Neutrophil (primary cell): ENCODE measurements around the gene C3orf52.
A peak's percentile ranks its signal among the peaks of the same experiment; 100 is the strongest.

Experiments used
- H3K27ac ChIP-seq: fragments of 200-600 bp; sonication (generic); 2 replicates; pipeline ENCODE4 v1.5.1; 2016; ENCODE audit warnings: mild to moderate bottlenecking, moderate library complexity
- H3K27me3 ChIP-seq: fragments of 200-600 bp; sonication (generic); 2 replicates; pipeline ENCODE4 v1.6.0; 2016; ENCODE audit warnings: mild to moderate bottlenecking
- H3K36me3 ChIP-seq: fragments of 200-600 bp; sonication (generic); 2 replicates; pipeline ENCODE4 v1.5.1; 2017
- H3K4me1 ChIP-seq, 2 experiments: fragments of 200-600 bp in 1 of 2; sonication (generic) in 1 of 2; 1 replicate in 1 of 2; 2 replicates in 1 of 2; pipeline versions ENCODE4 v1.5.1 to v1.6.1; 2013 to 2016; ENCODE audit warnings: low read depth in 1 of 2, low read length in 1 of 2, mild to moderate bottlenecking in 1 of 2, moderate library complexity in 1 of 2; ENCODE audit not compliant: control insufficient read depth in 1 of 2, insufficient read depth in 1 of 2
- H3K4me3 ChIP-seq, 2 experiments: fragments of 200-600 bp in 1 of 2; sonication (generic) in 1 of 2; 1 replicate in 1 of 2; 2 replicates in 1 of 2; pipeline ENCODE4 v1.5.1; 2013 to 2016; ENCODE audit warnings: low read depth in 1 of 2, low read length in 1 of 2, mild to moderate bottlenecking in 1 of 2, moderate library complexity in 1 of 2
- H3K9me3 ChIP-seq: fragments of 200-600 bp; sonication (generic); 2 replicates; pipeline ENCODE4 v1.5.1; 2016
- CTCF ChIP-seq: fragments of 200-600 bp; sonication (generic); IDR thresholded peaks from 2 replicates; pipeline ENCODE4 v1.5.1; 2016; ENCODE audit warnings: antibody characterized with exemption

C3orf52 gene

GRCh38 chr3:112123548-112123947 lies 37.4 kb downstream of the C3orf52 start:
- Histone ChIP-seq H3K9me3 (no peaks in the 10 kb centered on the region), H3K27ac (no peak overlapping the region), H3K36me3 (peaks cover 30% of the 10 kb centered on the region), H3K4me3 (no peak overlapping the region), H3K4me1 (peaks cover 0 to 4% of the 10 kb centered on the region in 2 experiments), H3K27me3 (no peaks in the 10 kb centered on the region)
- TF ChIP-seq CTCF: no peak

- Histone ChIP-seq H3K27ac (no peak overlapping the region), H3K27me3 (no peaks in the 10 kb centered on the region), H3K4me1 (peaks cover 4 to 18% of the 10 kb centered on the region in 2 experiments), H3K4me3 (no peak overlapping the region), H3K9me3 (no peaks in the 10 kb centered on the region), H3K36me3 (peaks cover 30% of the 10 kb centered on the region)
- no peak for TF ChIP-seq CTCF
Measured at GRCh38 chr3:112124907-112125607, 38.9 kb downstream of the C3orf52 start.

- Histone ChIP-seq H3K4me1 (peaks cover 12 to 33% of the 10 kb centered on the region in 2 experiments), H3K4me3 (no peak overlapping the region), H3K36me3 (peaks cover 28% of the 10 kb centered on the region), H3K9me3 (no peaks in the 10 kb centered on the region), H3K27ac (no peak overlapping the region), H3K27me3 (no peaks in the 10 kb centered on the region)
- TF ChIP-seq CTCF: no peak
Measured at GRCh38 chr3:112126511-112126911, 40.3 kb downstream of the C3orf52 start.

GRCh38 chr3:112127522-112128494 lies 41.6 kb downstream of the C3orf52 start:
- H3K27me3 ChIP-seq: no peaks in the 10 kb centered on the region
- H3K4me3 ChIP-seq: no peak overlapping the region
- peaks cover 21% of the 10 kb centered on the region for H3K36me3 ChIP-seq
- no peak overlapping the region for H3K27ac ChIP-seq
- no peaks in the 10 kb centered on the region for H3K9me3 ChIP-seq
- no peak for TF ChIP-seq CTCF
- H3K4me1 ChIP-seq: peaks cover 18 to 45% of the 10 kb centered on the region in 2 experiments

- peaks cover 23 to 57% of the 10 kb centered on the region in 2 experiments for H3K4me1 ChIP-seq
- H3K9me3 ChIP-seq: no peaks in the 10 kb centered on the region
- TF ChIP-seq CTCF: no peak
- H3K4me3 ChIP-seq: no peak overlapping the region
- peaks cover 12% of the 10 kb centered on the region for H3K36me3 ChIP-seq
- no peaks in the 10 kb centered on the region for H3K27me3 ChIP-seq
- H3K27ac ChIP-seq: peak overlapping the region; percentile 5
Measured at GRCh38 chr3:112128843-112129727, 42.9 kb downstream of the C3orf52 start.
